GM18511 (cell line): Measurements from ENCODE around the gene TRMT13.
"Not testable (repeated sequence)": the region's sequence is repeated elsewhere in the genome, so short reads cannot be mapped to it uniquely, and the experiment has no call there.

ENCODE experiments used
- ATAC-seq: cut with Tn5 transposase; IDR thresholded peaks from one replicate; pipeline ENCODE4 v1.9.1; 2021; ENCODE audit warnings: mild to moderate bottlenecking, moderate library complexity; ENCODE audit not compliant: unreplicated experiment

Gene TRMT13

DNA sequence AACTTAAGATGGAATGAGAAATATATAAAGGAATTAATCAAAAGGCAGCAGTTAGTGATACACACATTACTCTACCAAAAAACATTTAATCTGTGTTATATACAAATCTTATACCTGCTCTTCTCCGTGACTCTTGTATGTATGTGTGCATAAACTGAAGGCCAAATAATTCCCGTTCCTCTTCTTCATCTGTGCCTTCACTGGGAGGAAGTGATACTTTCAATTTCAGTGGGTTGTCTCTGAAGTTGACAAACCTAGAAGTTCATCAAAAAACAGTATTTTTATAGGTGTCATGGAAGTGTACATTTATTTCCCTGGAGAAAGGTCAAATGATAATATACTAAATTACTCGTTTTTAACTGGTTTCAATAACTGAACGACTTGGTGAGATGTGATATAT is 19.3 kb downstream of the TRMT13 start:
- ATAC-seq: peak; percentile 92

DNA sequence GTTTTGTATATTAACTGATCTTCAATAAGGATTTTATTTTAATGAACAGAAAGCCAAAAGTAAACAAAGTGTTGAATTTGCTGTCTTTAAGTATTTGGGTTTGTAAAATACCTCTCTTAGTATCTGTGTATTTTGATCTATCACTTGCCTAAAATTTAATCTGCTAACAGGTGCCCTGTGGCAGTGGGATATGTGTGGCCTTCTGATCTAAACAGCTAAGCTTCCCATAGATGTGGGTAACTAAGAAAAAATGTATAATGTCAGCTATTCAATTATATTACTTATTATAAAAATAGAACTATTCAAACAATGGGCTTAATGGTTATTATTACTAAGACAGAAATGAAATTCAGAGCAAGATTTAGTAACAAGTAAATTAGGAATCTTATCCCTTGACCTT is 29.9 kb downstream of the TRMT13 start:
- ATAC-seq: no peak

DNA sequence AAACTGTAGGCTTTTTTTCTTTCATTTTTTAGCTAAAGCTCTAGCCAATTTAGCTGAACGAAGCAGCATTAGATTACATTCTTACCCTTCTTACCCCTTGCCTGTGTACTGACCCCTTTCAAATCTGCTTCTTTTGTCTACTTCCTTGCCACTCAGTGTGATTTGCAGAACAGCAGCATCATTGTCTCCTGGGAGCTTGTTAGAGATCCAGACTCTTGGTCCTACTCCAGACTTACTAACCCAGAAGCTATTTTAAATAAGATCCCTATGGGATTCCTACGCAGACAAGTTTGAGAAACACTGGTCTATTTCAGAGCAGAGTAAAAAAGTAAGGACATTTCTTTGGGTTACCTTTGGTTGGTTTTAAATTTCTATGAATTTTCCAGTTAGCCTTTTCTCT is 31.3 kb downstream of the TRMT13 start:
- ATAC-seq: no peak

DNA sequence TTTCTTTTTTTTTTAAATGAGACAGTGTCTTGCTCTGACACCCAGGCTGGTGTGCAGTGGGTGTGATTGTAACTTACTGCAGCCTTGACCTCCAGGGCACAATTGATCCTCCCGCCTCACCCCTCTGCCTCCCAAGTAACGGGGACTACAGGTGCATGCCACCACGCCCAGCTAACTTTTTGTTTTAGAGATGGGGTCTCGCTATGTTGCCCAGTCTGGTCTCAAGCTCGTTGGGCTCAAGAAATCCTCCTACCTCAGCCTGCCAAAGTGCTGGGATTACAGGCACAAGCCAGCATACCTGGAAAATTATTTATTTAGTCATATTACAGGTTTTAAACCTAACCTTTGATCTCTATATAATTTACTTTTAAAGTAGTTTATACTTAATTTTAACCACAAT is 31.7 kb downstream of the TRMT13 start:
- ATAC-seq: no peak

DNA sequence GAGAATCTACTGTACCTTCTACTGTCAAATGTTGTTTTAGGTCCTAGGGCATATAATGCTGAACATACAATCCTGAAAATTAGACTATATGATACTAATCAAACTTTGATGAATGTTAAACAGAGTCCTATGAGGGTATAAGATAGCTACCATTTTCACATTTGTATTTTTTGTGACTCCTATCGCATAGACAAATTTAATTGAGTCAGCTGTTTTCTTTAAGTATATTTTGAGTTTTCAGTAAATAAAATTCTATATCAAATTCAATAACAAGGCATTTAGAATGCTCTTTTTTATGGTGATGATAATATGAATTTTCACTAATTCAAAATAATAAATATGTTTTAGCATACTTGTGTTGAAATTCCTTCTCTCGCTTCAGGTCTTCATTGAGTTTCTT is 35.1 kb downstream of the TRMT13 start:
- ATAC-seq: no peak

DNA sequence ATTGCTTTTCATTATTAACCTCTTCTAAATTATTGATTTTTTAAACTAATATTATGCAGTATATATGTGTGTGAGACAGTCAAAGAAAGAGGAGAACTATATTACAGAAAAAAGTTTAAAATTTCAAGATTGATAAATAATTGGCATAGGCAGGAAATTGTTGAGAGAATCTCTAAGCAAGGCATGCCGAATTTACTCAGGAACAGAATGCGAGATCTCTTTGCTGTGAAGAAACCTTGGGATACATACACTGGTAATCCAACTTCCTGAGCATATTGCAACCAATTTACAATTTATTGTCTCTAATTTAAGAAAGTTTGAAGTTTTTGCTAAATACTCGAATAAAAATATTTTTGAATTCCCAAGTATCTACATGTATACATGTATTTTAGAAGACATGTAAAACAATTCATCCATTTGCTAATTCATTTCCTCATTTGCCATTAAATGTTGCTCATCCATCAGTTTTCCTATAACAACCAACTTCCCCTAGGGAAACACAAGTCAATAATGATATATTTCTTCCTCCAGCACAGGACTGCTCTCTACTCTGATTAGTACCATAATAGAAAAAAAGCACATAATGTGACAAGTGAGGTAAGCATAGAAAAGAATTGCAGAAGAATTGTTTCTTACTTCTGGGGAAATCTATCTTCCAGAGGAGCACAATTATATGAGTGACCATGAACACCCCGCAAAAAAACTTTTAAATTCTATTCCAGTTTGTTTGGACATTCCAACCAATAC is 44.5 kb downstream of the TRMT13 start:
- no peak for ATAC-seq

DNA sequence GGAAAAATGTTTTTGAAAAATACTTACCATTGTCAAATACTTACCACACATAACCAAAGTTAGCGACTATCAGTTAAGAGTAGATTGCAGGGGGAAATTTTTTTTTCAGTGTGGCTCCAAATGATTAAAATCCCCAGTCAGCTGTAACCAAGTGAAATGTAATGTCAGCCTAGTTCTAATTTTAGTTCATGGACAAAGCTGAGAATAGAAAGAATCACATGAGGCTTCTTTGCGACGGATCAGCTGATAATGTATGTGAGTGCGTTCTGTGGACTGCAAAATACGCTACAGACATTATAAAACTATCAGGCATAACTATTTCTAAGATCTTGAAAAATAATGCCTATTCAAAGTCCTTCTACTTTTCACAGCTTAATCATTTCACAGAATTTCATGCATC is 45.1 kb downstream of the TRMT13 start, which contains the start of gene LRRC39:
Gene LRRC39, minus strand, starts transcription at position 166 of the 400 bp plus-strand sequence. CDS start 9,740 bp downstream, outside the sequence.
- no peak for ATAC-seq

DNA sequence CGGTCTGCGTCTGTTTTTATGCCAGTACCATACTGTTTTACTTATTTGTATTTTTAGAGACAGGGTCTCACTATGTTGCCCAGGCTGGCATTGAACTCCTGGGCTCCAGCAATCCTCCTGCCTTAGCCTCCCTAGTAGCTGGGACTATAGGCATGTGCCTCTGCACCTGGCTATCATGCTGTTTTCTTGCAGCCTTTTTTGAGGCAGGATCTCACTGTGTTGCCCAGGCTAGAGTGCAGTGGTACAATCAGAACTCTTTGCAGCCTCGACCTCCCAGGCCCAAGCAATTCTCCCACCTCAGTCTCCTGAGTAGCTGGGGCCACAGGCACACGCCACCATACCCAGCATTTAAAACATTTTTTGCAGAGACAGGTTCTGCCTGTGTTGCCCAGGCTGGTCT is 50.4 kb downstream of the TRMT13 start:
- ATAC-seq: no peak

DNA sequence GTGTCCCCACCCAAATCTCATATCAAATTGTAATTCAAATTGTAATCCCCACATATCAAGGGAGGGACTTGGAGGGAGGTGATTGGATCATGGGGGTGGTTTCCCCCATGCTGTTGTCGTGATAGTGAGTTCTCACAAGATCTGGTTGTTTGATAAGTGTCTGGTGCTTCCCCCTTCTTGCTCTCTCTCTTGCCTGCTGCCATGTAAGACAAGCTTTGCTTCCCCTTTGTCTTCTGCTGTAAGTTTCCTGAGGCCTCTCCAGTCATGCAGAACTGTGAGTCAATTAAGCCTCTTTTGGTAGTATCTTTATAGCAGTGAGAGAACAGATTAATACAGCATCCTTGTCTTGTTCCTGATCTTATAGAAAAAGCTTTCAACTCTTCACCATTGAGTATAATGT is 51.6 kb downstream of the TRMT13 start:
- peak; percentile 83 for ATAC-seq

DNA sequence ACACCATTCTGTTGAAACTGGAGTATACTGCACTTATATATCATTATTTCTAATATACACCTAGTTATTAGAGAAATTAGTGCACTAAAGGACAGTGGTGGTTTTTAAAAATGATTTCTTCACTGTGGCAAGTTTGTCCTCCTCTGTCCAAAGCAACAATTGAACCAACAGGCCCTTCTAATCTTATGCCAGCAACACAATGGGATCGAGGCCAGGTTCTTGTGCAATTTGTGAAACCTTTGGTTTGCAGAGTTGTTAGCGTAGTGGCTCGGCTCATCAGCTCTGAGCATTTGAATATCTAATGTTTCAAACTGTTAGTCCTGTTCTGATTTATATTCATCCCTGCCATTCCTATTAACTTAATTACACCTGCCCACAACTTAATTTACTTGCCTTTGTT is 54.9 kb downstream of the TRMT13 start:
- no peak for ATAC-seq

DNA sequence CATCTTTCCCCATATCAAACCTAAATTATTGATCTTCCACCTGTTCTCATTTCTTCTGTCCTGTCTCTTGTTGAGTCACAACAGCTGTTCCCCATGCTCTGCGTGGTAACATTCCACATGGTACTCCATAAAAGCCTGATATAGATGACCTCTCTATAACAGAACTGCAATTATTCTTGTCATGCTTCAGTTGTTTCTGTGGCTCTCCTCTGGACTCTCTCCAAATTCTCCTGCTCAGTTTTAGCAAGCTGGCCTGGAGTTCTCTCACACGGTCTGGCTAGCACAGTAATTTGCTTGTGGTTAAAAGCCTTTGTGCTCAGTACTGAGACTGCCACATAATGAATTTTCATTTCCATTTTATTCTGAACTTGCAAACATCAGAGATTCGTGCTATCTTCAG is 55.7 kb downstream of the TRMT13 start:
- ATAC-seq: no peak

DNA sequence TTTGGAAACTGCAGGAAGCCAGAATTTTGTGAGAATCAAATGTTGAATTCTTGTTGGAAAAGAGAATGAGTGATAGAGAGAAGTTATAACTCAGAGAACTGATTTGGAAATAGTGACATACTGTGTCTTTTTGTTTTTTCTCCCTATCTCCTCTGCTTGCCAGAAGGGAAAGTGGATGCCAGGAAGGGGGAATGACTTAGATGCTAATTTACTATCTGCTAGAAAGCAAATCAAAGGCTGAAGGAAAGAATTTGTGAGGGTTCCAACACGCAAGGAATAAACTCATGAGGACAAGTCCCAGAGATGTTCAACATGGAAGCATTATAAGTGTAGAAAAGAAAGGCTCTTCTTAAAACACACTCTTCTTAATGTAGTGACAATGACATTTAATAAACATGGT is 65.6 kb downstream of the TRMT13 start:
- ATAC-seq: no peak

DNA sequence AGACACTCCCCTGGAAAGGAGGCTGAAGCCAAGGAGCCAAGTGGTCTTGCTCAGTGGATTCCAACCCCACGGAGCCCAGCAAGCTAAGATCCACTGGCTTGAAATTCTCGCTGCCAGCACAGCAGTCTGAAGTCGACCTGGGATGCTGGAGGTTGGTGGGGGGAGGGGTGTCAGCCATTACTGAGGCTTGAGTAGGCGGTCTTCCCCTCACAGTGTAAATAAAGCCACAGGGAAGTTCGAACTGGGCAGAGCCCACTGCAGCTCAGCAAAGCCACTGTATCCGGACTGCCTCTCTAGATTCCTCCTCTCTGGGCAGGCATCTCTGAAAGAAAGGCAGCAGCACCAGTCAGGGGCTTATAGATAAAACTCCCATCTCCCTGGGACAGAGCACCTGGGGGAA is 67.1 kb downstream of the TRMT13 start:
- not testable (repeated sequence) for ATAC-seq
